Activated B cell treated with CpG ODN at 0.5 μM for 24 hours (primary cell): ENCODE data around the gene CACNG7. TPM values are rescaled to one million over a fixed set of nuclear protein-coding genes. Genes with fewer than 3 reads are reported as not detected.

Source experiments
- ATAC-seq: fragments of 200-7000 bp; cut with Tn5 transposase; one replicate; pipeline ENCODE4 v1.10.0; 2021; ENCODE audit warnings: low read depth, mild to moderate bottlenecking, moderate library complexity
- CTCF ChIA-PET: fragments of 350-600 bp; sonication (Branson Sonifier 250); formaldehyde crosslinking; loops from one replicate; lab custom pipeline; 2021; ENCODE audit warnings: antibody characterized with exemption; lab: Charles Lee
- POLR2A ChIA-PET: fragments of 350-600 bp; sonication (Branson Sonifier 250); formaldehyde crosslinking; loops from one replicate; lab custom pipeline; 2021; ENCODE audit warnings: antibody characterized with exemption; lab: Charles Lee
- DNase-seq: peaks from one replicate; pipeline ENCODE4 v3.0.0; 2022
- H3K27ac Mint-ChIP-seq: one replicate; pipeline ENCODE4 v1.8.0; 2020; ENCODE audit warnings: mixed read lengths
- H3K27me3 Mint-ChIP-seq: one replicate; pipeline ENCODE4 v1.8.0; 2021; ENCODE audit warnings: mixed read lengths
- H3K36me3 Mint-ChIP-seq: one replicate; pipeline ENCODE4 v1.8.0; 2021; ENCODE audit warnings: low read depth, mixed read lengths
- H3K4me1 Mint-ChIP-seq: one replicate; pipeline ENCODE4 v1.8.0; 2021; ENCODE audit warnings: mixed read lengths
- H3K4me3 Mint-ChIP-seq: one replicate; pipeline ENCODE4 v1.8.0; 2020; ENCODE audit warnings: mild to moderate bottlenecking, mixed read lengths
- H3K9me3 Mint-ChIP-seq: one replicate; pipeline ENCODE4 v1.8.0; 2020; ENCODE audit warnings: mixed read lengths
- CTCF ChIP-seq: fragments of 200-600 bp; IDR thresholded peaks from one replicate; pipeline ENCODE4 v1.8.0; 2022; ENCODE audit warnings: antibody characterized with exemption, mild to moderate bottlenecking
- intact Hi-C: fragments of 100-400 bp; cut with micrococcal nuclease; formaldehyde crosslinking; loops from one replicate; pipeline ENCODE4 v1.15.1; 2024
- total RNA-seq: library from RNA; stranded (reverse); gene quantifications from 2 replicates; pipeline ENCODE4 v1.2.3, GENCODE V29; 2022

CACNG7 gene
- total RNA-seq, 1 donor from 2014 or later = not detected

GRCh38 chr19:53993448-53993847 lies 84.4 kb downstream of the CACNG7 start:
- no peak for ATAC-seq
- POLR2A ChIA-PET = interaction anchor here (0.6 kb wide), 1 partner anchor 34 kb away, joined by 12 read pairs; no protein-coding TSS in a partner anchor
- no peaks in the 10 kb centered on the region for H3K4me1 Mint-ChIP-seq
- CTCF ChIA-PET = no interaction called here
- TF ChIP-seq CTCF = no peak
- peaks cover 34% of the 10 kb centered on the region for H3K27me3 Mint-ChIP-seq
- intact Hi-C loops = no loop called here
- H3K27ac Mint-ChIP-seq = no peak overlapping the region
- H3K36me3 Mint-ChIP-seq = no peaks in the 10 kb centered on the region
- no peaks in the 10 kb centered on the region for H3K9me3 Mint-ChIP-seq
- H3K4me3 Mint-ChIP-seq = no peak overlapping the region
- no peak for DNase-seq

Other genes starting within 250 kb of the CACNG7 start
- gene NLRP12, start 85.0 kb upstream of the CACNG7 start, total RNA-seq = not detected in 2 replicates
- 10.9 and 12.9 TPM in 2 replicates for gene MYADM, start 41.4 kb upstream of the CACNG7 start, total RNA-seq
- gene PRKCG, start 27.1 kb upstream of the CACNG7 start, total RNA-seq = not detected in 2 replicates
- gene CACNG8, start 53.7 kb downstream of the CACNG7 start, total RNA-seq = not detected in 2 replicates
- gene CACNG6, start 82.4 kb downstream of the CACNG7 start, total RNA-seq = not detected in 2 replicates
- gene VSTM1, start 154.6 kb downstream of the CACNG7 start, total RNA-seq = not detected in 2 replicates
- not detected in 2 replicates for gene TARM1, start 172.1 kb downstream of the CACNG7 start, total RNA-seq
- 0.16 TPM in 1 of 2 replicates, not detected in the other for gene OSCAR, start 191.5 kb downstream of the CACNG7 start, total RNA-seq
- 94.7 and 96.1 TPM in 2 replicates for gene NDUFA3, start 193.6 kb downstream of the CACNG7 start, total RNA-seq
- gene TFPT, start 206.4 kb downstream of the CACNG7 start, total RNA-seq = 16.6 and 17.9 TPM in 2 replicates
- gene PRPF31, start 206.5 kb downstream of the CACNG7 start, total RNA-seq = 78.9 and 79.3 TPM in 2 replicates
- 53.2 and 64.6 TPM in 2 replicates for gene CNOT3, start 228.5 kb downstream of the CACNG7 start, total RNA-seq